ENCODE data around the gene RDH14. TPM values are rescaled to one million over a fixed set of nuclear protein-coding genes. Genes with fewer than 3 reads are reported as not detected.
A peak's percentile ranks its signal among the peaks of the same experiment; 100 is the strongest.

The RDH14 gene
- total and polyA plus RNA-seq, 4 donors = 13.3 to 23.9 (median 15.6) TPM

- no peak for DNase-seq (ENCODE audit: low spot score)
- H3K36me3 ChIP-seq (ENCODE audit: control insufficient read depth in 4 of 4, insufficient read depth in 3 of 4, low read depth in 1 of 4, low read length in 3 of 4) = no peaks in the 10 kb centered on the region
- H3K9me3 ChIP-seq (ENCODE audit: control insufficient read depth in 4 of 4, low read length in 3 of 4) = no peaks in the 10 kb centered on the region
- no peak overlapping the region for H3K27ac ChIP-seq (ENCODE audit: low read depth in 1 of 2, low read length in 2 of 2)
- H3K4me3 ChIP-seq (ENCODE audit: low read depth in 1 of 3, low read length in 3 of 3) = no peak overlapping the region
- peaks cover 10 to 40% (median 39%) of the 10 kb centered on the region in 4 donors for H3K4me1 ChIP-seq (ENCODE audit: control insufficient read depth in 4 of 4, insufficient read depth in 4 of 4, low read length in 3 of 4)
- H3K9ac ChIP-seq (ENCODE audit: low read depth in 1 of 2, low read length in 2 of 2) = no peak overlapping the region
- H3K27me3 ChIP-seq (ENCODE audit: control insufficient read depth in 4 of 4, insufficient read depth in 4 of 4, low read length in 3 of 4) = no peaks in the 10 kb centered on the region
- 85% methylated on average over 2 of the region's 2 CpGs for WGBS
- TF ChIP-seq SP1 (IDR thresholded peaks at IDR 0.05) (no peak), REST (IDR thresholded peaks at IDR 0.05) (no peak), RXRA (IDR thresholded peaks at IDR 0.05) (no peak), RAD21 (IDR thresholded peaks at IDR 0.05) (peak in 1 of 2 donors; percentile 24), FOXA2 (IDR thresholded peaks at IDR 0.05) (no peak), FOXA1 (IDR thresholded peaks at IDR 0.05) (no peak), HNF4G (IDR thresholded peaks at IDR 0.05) (no peak), CTCF (IDR thresholded peaks at IDR 0.05; ENCODE audit: low read depth, low read length, missing input control) (peak; percentile 18)
- TF ChIP-seq, protein P1, sequence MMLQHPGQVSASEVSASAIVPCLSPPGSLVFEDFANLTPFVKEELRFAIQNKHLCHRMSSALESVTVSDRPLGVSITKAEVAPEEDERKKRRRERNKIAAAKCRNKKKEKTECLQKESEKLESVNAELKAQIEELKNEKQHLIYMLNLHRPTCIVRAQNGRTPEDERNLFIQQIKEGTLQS (IDR thresholded peaks at IDR 0.05) = no peak
Measured at GRCh38 chr2:18602298-18602697, 41.8 kb upstream of the RDH14 start.

DNA sequence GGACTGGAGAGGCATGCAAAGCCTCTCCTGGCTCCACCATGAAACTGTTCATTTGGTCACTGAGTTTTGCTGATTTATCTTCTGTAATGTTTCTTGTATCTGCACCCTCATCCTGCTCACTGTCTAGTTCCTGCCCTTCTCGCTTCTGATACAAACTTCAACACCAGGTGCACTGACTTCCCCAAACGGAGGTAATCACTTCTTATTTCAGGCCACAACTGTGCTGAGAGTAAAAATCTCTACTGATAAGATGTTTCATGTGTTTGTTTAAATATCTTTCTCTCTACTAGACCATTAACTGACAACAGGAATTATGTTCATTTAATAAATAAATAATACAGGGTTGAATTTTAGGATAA, 39.8 kb upstream of the RDH14 start:
- WGBS = 39% methylated on average over 2 of the region's 2 CpGs
- H3K9me3 ChIP-seq (ENCODE audit: control insufficient read depth in 4 of 4, low read length in 3 of 4) = no peaks in the 10 kb centered on the region
- no peak overlapping the region for H3K4me3 ChIP-seq (ENCODE audit: low read depth in 1 of 3, low read length in 3 of 3)
- H3K9ac ChIP-seq (ENCODE audit: low read depth in 1 of 2, low read length in 2 of 2) = no peak overlapping the region
- H3K4me1 ChIP-seq (ENCODE audit: control insufficient read depth in 4 of 4, insufficient read depth in 4 of 4, low read length in 3 of 4) = peaks cover 10 to 48% (median 41%) of the 10 kb centered on the region in 4 donors
- no peaks in the 10 kb centered on the region for H3K27me3 ChIP-seq (ENCODE audit: control insufficient read depth in 4 of 4, insufficient read depth in 4 of 4, low read length in 3 of 4)
- no peak overlapping the region for H3K27ac ChIP-seq (ENCODE audit: low read depth in 1 of 2, low read length in 2 of 2)
- no peaks in the 10 kb centered on the region for H3K36me3 ChIP-seq (ENCODE audit: control insufficient read depth in 4 of 4, insufficient read depth in 3 of 4, low read depth in 1 of 4, low read length in 3 of 4)
- TF ChIP-seq RAD21 (IDR thresholded peaks at IDR 0.05) = no peak
- TF ChIP-seq REST (IDR thresholded peaks at IDR 0.05) = no peak
- TF ChIP-seq SP1 (IDR thresholded peaks at IDR 0.05) = peak; percentile 3
- DNase-seq (ENCODE audit: low spot score) = no peak
